WERI-Rb-1 (cell line): ENCODE measurements around the gene MRGPRE.

Source experiments
- DNase-seq: peaks from one replicate; pipeline ENCODE4 v3.0.0-alpha.2; 2020
- H3K27ac ChIP-seq: fragments of 250-450 bp; sonication (Bioruptor Pico); 2 replicates; pipeline ENCODE4 v1.5.1; 2020; ENCODE audit warnings: mild to moderate bottlenecking, moderate library complexity
- H3K27me3 ChIP-seq: fragments of 250-450 bp; sonication (Bioruptor Pico); 2 replicates; pipeline ENCODE4 v1.5.1; 2021; ENCODE audit warnings: mild to moderate bottlenecking, low read depth, moderate library complexity; ENCODE audit not compliant: insufficient read depth, severe bottlenecking
- H3K36me3 ChIP-seq: fragments of 250-450 bp; sonication (Bioruptor Pico); 2 replicates; pipeline ENCODE4 v1.5.1; 2020; ENCODE audit warnings: mild to moderate bottlenecking, moderate library complexity
- H3K4me3 ChIP-seq: 2 replicates; pipeline ENCODE4 v1.5.1; 2011; ENCODE audit warnings: low read depth, mild to moderate bottlenecking, control low read depth, low read length
- H3K9me3 ChIP-seq: fragments of 250-450 bp; sonication (Bioruptor Pico); 2 replicates; pipeline ENCODE4 v1.5.1; 2021; ENCODE audit warnings: mild to moderate bottlenecking, moderate library complexity; ENCODE audit not compliant: severe bottlenecking
- TF ChIP-seq, protein P1 (sequence below): IDR thresholded peaks from 2 replicates; pipeline ENCODE4 v1.5.1; 2011; ENCODE audit warnings: low read depth, mild to moderate bottlenecking, control low read depth, inconsistent platforms, low read length

The MRGPRE gene

DNA sequence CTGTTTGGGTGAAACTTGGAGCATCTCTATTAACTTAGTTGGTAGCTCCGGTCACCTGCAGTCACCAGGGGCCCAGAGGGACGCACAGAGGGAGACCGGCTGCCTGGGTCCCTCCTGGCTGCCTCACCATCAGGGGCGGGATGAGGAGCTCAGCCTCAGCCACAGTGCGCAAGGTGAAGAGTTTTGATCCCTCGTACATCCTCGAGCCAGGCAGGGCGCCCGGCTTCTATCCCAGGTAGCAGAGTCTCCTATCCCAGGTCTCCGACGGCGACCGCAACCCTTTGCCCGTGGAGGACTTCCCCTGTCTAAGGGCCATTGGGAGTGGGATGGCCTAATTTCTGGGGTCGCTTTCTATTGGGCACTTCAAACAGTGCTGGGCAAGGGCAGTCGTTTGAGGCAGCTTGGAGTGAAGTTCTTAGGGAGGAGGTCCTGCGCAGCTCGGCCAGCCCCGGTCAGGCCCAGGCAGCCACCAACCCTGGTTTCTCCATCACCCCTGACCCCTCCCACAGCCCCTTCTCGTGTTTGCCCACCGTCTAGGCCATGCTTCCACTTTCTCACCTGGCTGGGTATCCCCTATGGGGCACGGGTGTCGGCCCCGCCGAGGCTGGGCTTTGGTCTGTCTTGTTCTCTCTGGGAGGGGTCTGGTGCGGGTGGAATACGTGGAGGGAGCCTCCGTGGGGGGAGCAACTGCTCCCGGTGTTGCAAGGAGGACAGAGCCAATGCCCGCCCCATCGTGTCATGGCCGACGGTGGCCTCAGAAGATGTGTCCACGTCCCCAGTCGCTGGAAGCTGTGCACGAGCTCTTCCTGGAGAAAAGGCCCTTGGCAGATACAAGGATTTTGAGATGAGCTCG, 10.0 kb downstream of the MRGPRE start:
- Histone ChIP-seq H3K27me3 (no peaks in the 10 kb centered on the region), H3K27ac (no peak overlapping the region), H3K36me3 (no peaks in the 10 kb centered on the region), H3K4me3 (no peak overlapping the region), H3K9me3 (no peaks in the 10 kb centered on the region)
- DNase-seq, result no peak
- TF ChIP-seq, protein P1, sequence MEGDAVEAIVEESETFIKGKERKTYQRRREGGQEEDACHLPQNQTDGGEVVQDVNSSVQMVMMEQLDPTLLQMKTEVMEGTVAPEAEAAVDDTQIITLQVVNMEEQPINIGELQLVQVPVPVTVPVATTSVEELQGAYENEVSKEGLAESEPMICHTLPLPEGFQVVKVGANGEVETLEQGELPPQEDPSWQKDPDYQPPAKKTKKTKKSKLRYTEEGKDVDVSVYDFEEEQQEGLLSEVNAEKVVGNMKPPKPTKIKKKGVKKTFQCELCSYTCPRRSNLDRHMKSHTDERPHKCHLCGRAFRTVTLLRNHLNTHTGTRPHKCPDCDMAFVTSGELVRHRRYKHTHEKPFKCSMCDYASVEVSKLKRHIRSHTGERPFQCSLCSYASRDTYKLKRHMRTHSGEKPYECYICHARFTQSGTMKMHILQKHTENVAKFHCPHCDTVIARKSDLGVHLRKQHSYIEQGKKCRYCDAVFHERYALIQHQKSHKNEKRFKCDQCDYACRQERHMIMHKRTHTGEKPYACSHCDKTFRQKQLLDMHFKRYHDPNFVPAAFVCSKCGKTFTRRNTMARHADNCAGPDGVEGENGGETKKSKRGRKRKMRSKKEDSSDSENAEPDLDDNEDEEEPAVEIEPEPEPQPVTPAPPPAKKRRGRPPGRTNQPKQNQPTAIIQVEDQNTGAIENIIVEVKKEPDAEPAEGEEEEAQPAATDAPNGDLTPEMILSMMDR, result no peak

DNA sequence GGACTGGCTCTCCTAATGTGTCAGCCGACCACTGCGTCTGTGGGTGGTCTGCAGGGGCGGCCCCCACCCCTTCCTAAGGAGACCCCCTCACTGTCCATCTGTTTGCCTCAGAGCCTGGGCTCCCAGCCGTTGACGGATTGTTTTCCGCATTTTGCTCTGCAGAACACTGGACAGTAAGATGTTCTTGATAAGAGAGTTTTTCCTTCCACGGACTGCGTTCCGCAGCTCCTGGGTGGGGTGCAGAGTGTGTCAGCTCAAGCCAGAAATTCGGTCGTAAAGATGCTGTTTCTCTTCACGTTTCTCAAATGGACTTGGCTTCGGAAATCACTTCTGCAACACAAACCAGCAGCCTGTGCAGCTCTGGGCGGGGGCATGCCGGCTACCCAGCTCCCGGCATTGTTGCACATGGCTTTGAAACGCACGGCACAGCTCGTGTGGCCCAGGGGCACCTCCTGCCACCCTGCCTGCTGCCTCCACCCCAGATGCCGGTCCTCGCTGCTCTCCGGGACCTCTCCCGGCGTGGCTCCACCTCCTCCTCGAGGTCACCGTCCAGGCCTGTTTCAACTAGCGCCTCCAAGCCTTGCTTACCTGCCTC, 10.7 kb downstream of the MRGPRE start:
- Histone ChIP-seq H3K27ac (no peak overlapping the region), H3K36me3 (no peaks in the 10 kb centered on the region), H3K4me3 (no peak overlapping the region), H3K27me3 (no peaks in the 10 kb centered on the region), H3K9me3 (no peaks in the 10 kb centered on the region)
- DNase-seq, result no peak
- TF ChIP-seq, protein P1, result no peak

DNA sequence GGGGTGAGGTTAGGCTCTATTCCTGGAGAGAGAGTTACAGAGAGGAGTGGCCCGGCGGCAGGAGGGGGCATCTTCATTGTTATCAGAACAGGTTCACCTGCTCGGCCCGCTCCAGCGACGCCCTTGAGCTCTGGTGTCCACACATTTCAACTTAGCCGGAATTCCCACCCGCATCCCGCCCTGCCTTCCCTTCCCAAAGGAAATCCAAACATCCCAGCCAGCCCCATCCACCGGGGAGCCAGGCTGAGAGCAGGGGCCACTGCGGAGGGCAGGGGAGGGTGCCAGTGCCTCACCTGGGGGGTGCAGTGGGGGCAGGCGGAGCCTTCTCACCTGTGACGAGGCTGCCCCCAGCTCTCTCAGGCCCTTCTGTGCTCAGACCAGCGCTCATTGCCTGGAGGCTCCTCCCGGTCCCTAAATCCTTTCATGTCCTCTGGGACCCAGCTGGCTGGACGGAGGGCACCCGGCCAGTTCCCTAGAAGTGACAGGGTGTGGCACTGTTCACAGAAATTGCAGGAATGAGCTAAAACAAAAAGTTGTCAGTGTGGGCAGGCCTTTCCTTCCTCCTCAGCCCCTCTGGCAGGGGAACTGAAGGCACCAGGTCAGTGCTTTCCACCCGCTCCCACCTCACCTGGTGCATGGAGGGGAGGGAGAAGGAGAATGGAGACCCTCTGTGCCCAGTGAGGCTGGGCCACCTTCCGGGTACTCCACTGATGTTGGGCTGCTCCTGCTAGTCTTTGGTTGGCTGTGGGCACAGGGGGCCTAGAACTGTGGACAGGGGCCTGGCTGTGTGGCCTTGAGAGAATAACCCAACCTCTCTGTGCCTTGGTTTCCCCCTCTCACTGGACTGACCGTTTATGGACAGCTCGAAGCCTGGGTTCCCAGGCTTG, 11.5 kb downstream of the MRGPRE start:
- H3K36me3 ChIP-seq, result no peaks in the 10 kb centered on the region
- H3K27ac ChIP-seq, result no peak overlapping the region
- TF ChIP-seq, protein P1, result no peak
- H3K27me3 ChIP-seq, result no peaks in the 10 kb centered on the region
- no peak for DNase-seq
- H3K4me3 ChIP-seq, result no peak overlapping the region
- H3K9me3 ChIP-seq, result no peaks in the 10 kb centered on the region

DNA sequence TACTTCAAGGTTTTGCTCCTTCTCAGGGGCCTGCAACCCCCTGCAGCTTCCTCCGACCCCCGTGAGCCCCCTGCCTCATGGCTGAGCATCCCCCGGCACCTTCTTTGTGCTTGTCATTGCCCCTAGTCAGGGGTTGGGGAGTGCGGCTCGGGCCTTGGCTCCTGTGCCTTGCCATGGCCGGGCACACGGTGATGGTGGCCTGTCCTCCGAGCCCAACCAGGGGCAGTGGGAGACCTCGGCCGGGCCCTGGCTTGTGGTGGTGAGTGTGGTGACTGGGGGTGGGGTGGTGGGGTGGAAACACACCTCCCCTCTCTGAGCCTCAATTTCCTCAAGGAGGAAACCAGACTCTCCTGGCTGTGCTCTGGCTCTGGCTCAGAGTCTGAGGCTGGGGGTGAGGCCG, 12.1 kb downstream of the MRGPRE start:
- no peaks in the 10 kb centered on the region for H3K36me3 ChIP-seq
- no peak for DNase-seq
- no peak overlapping the region for H3K4me3 ChIP-seq
- TF ChIP-seq, protein P1, result no peak
- no peaks in the 10 kb centered on the region for H3K27me3 ChIP-seq
- H3K9me3 ChIP-seq, result no peaks in the 10 kb centered on the region
- no peak overlapping the region for H3K27ac ChIP-seq

DNA sequence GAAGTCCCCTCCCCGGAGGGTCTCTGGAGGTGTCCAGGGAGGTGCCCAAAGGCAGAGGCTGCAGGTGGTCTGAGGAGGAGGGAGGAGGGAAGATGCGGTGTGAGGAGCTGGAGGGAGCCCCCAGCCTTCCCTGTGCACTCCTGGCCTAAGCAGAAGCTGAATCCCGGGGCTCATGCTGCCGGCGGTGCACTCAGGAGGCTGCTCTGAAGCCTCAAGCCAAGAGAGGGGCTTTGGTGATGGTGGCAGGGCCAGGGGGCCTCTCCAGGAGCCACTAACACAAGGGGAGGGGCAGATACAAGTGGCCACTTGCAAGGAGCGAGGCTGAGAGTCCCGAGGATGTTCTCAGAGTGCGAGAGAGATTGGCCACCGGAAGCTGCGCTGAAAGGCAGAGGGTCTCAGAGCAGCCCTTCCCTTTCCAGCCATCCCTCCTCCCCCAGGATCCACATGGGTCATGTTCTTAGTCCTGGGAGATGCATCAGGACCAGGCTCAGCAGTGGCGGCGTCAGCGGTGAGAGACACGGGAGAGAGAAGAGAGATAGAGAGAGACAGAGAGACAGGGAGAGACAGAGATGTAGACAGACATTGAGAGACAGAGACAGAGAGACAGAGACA, 12.8 kb downstream of the MRGPRE start:
- Histone ChIP-seq H3K9me3 (no peaks in the 10 kb centered on the region), H3K36me3 (no peaks in the 10 kb centered on the region), H3K27ac (no peak overlapping the region), H3K27me3 (no peaks in the 10 kb centered on the region), H3K4me3 (no peak overlapping the region)
- no peak for DNase-seq
- TF ChIP-seq, protein P1, result no peak
